HG03175 (cell line): Measurements from ENCODE around the gene MBTPS1.
"Not testable (repeated sequence)": the region's sequence is repeated elsewhere in the genome, so short reads cannot be mapped to it uniquely, and the experiment has no call there.

Source experiments
- ATAC-seq: cut with Tn5 transposase; IDR thresholded peaks from one replicate; pipeline ENCODE4 v1.9.1; 2021; ENCODE audit warnings: mild to moderate bottlenecking, moderate library complexity; ENCODE audit not compliant: unreplicated experiment

The MBTPS1 gene

GRCh38 chr16:84137769-84138357, 21.1 kb upstream of the MBTPS1 start:
- no peak for ATAC-seq

GRCh38 chr16:84137287-84137686, 20.5 kb upstream of the MBTPS1 start:
- no peak for ATAC-seq

- no peak for ATAC-seq
Observed at GRCh38 chr16:84136331-84137125, 19.8 kb upstream of the MBTPS1 start.

- no peak for ATAC-seq
Observed at GRCh38 chr16:84132527-84133285, 16.0 kb upstream of the MBTPS1 start.

GRCh38 chr16:84131117-84131516, 14.4 kb upstream of the MBTPS1 start:
- no peak for ATAC-seq

- ATAC-seq, result no peak
Observed at GRCh38 chr16:84124257-84125073, 7.7 kb upstream of the MBTPS1 start.

GRCh38 chr16:84121007-84121406, 4.3 kb upstream of the MBTPS1 start:
- ATAC-seq, result no peak

- ATAC-seq, result no peak
Observed at GRCh38 chr16:84120023-84120422, 3.3 kb upstream of the MBTPS1 start.

- no peak for ATAC-seq
Observed at GRCh38 chr16:84119368-84119767, 2.6 kb upstream of the MBTPS1 start.

GRCh38 chr16:84118315-84118714, 1.6 kb upstream of the MBTPS1 start:
- not testable (repeated sequence) for ATAC-seq

- ATAC-seq, result no peak
Observed at GRCh38 chr16:84117494-84117843, 727 bp upstream of the MBTPS1 start.

GRCh38 chr16:84115919-84116719, 623 bp downstream of the MBTPS1 start:
- ATAC-seq, result peak; percentile 38

GRCh38 chr16:84111949-84112348, 4.8 kb downstream of the MBTPS1 start:
- ATAC-seq, result not testable (repeated sequence)

GRCh38 chr16:84111525-84111924, 5.2 kb downstream of the MBTPS1 start:
- ATAC-seq, result no peak

- ATAC-seq, result no peak
Observed at GRCh38 chr16:84110527-84110926, 6.2 kb downstream of the MBTPS1 start.

- ATAC-seq, result no peak
Observed at GRCh38 chr16:84109598-84110335, 7.0 kb downstream of the MBTPS1 start.

- ATAC-seq, result no peak
Observed at GRCh38 chr16:84107921-84108320, 8.8 kb downstream of the MBTPS1 start.

GRCh38 chr16:84105948-84106740, 10.6 kb downstream of the MBTPS1 start:
- no peak for ATAC-seq

GRCh38 chr16:84105301-84105815, 11.4 kb downstream of the MBTPS1 start:
- no peak for ATAC-seq
